Upper lobe of left lung (tissue), 6 donors: ENCODE data around the gene EMC7. TPM values are rescaled to one million over a fixed set of nuclear protein-coding genes. Genes with fewer than 3 reads are reported as not detected.
A peak's percentile ranks its signal among the peaks of the same experiment; 100 is the strongest.

Source experiments
- ATAC-seq, 2 donors: fragments of 200-7000 bp; cut with Tn5 transposase; one replicate each; pipeline ENCODE4 v1.9.1; 2022; ENCODE audit warnings: mild to moderate bottlenecking in 2 of 2, moderate library complexity in 2 of 2; ENCODE audit not compliant: low FRiP score in 2 of 2
- DNase-seq, 2 donors: peaks; one replicate each; pipeline ENCODE4 v3.0.0-alpha.2; 2019 to 2020
- H3K27ac ChIP-seq, 4 donors: fragments of 200-600 bp; sonication (generic); one replicate each; pipeline ENCODE4 v1.5.1; 2016 to 2019
- H3K27me3 ChIP-seq, 4 donors: fragments of 200-600 bp; sonication (generic); one replicate each; pipeline ENCODE4 v1.5.1; 2017 to 2019
- H3K36me3 ChIP-seq, 4 donors: fragments of 200-600 bp; sonication (generic); one replicate each; pipeline ENCODE4 v1.5.1; 2016 to 2019
- H3K4me1 ChIP-seq, 4 donors: fragments of 200-600 bp; sonication (generic); one replicate each; pipeline ENCODE4 v1.5.1; 2018 to 2019
- H3K4me3 ChIP-seq, 4 donors: fragments of 200-600 bp; sonication (generic); one replicate each; pipeline ENCODE4 v1.5.1; 2017 to 2019; ENCODE audit warnings: mild to moderate bottlenecking in 2 of 4, moderate library complexity in 1 of 4
- H3K9me3 ChIP-seq, 4 donors: fragments of 200-600 bp; sonication (generic); one replicate each; pipeline ENCODE4 v1.5.1; 2018 to 2019
- EP300 ChIP-seq, 4 donors: sonication (generic); formaldehyde crosslinking; IDR thresholded peaks; one replicate each; pipeline ENCODE4 v1.5.1; 2017; ENCODE audit warnings: antibody characterized with exemption in 4 of 4, control low read depth in 2 of 4
- POLR2A ChIP-seq, 4 donors: fragments of 450-650 bp; IDR thresholded peaks; one replicate each; pipeline ENCODE4 v1.5.1; 2016 to 2017; ENCODE audit warnings: antibody characterized with exemption in 4 of 4, mild to moderate bottlenecking in 2 of 4
- POLR2AphosphoS5 ChIP-seq, 2 donors: sonication (generic); formaldehyde crosslinking; IDR thresholded peaks; one replicate each; pipeline ENCODE4 v1.5.1; 2017; ENCODE audit warnings: antibody characterized with exemption in 2 of 2
- WGBS, 2 donors: methylation state at CpG; one replicate each; pipeline ENCODE4 v1.1.5; 2017 to 2018; 5-methylcytosine and 5-hydroxymethylcytosine counted together
- total RNA-seq, 6 donors: library from RNA; depleted of rRNA in 4 of 6; stranded (reverse); fragments of >200 nt in 4 of 6; gene quantifications; one replicate each; pipeline versions ENCODE4 v1.1.0 to v1.2.1, GENCODE V29; 2016 to 2021
- TF ChIP-seq, protein P1 (sequence below), 6 experiments: fragments of 450-650 bp in 4 of 6; fragments of 200-600 bp in 2 of 6; sonication (generic) in 2 of 6; IDR thresholded peaks; one replicate each; pipeline ENCODE4 v1.5.1; 2016 to 2019; ENCODE audit warnings: antibody characterized with exemption in 6 of 6
- donor health status: DM: no; HTN: no; CAD: no; lungs with moderate emphysema.
- donor health status: DM: no; HTN: yes; CAD: no; lungs with severe emphysema.

EMC7 gene
- total RNA-seq, 6 donors from 2014 or later: 9.3 to 71.9 (median 46.0) TPM

- 73 to 74% methylated on average over 4 of the region's 4 CpGs for WGBS, 2 donors
- Histone ChIP-seq H3K36me3 (no peaks in the 10 kb centered on the region), H3K27me3 (no peaks in the 10 kb centered on the region), H3K4me1 (no peaks in the 10 kb centered on the region), H3K27ac (no peak overlapping the region), H3K9me3 (no peaks in the 10 kb centered on the region), H3K4me3 (no peak overlapping the region)
- DNase-seq: no peak
- TF ChIP-seq POLR2AphosphoS5 (IDR thresholded peaks at IDR 0.05) (no peak), EP300 (IDR thresholded peaks at IDR 0.05) (no peak), POLR2A (IDR thresholded peaks at IDR 0.05) (no peak)
- TF ChIP-seq, protein P1, sequence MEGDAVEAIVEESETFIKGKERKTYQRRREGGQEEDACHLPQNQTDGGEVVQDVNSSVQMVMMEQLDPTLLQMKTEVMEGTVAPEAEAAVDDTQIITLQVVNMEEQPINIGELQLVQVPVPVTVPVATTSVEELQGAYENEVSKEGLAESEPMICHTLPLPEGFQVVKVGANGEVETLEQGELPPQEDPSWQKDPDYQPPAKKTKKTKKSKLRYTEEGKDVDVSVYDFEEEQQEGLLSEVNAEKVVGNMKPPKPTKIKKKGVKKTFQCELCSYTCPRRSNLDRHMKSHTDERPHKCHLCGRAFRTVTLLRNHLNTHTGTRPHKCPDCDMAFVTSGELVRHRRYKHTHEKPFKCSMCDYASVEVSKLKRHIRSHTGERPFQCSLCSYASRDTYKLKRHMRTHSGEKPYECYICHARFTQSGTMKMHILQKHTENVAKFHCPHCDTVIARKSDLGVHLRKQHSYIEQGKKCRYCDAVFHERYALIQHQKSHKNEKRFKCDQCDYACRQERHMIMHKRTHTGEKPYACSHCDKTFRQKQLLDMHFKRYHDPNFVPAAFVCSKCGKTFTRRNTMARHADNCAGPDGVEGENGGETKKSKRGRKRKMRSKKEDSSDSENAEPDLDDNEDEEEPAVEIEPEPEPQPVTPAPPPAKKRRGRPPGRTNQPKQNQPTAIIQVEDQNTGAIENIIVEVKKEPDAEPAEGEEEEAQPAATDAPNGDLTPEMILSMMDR (IDR thresholded peaks at IDR 0.05): no peak
- ATAC-seq: no peak
These were observed 17.6 kb upstream of the EMC7 start for GRCh38 chr15:34119291-34119690.

GRCh38 chr15:34116620-34117019 is 15.0 kb upstream of the EMC7 start:
- ATAC-seq (no peak), DNase-seq (no peak)
- no peaks in the 10 kb centered on the region for H3K36me3 ChIP-seq
- no peak overlapping the region for H3K27ac ChIP-seq
- H3K4me3 ChIP-seq: no peak overlapping the region
- H3K4me1 ChIP-seq: no peaks in the 10 kb centered on the region
- no peak for TF ChIP-seq EP300 (IDR thresholded peaks at IDR 0.05)
- TF ChIP-seq, protein P1 (IDR thresholded peaks at IDR 0.05): no peak
- TF ChIP-seq POLR2AphosphoS5 (IDR thresholded peaks at IDR 0.05): no peak
- TF ChIP-seq POLR2A (IDR thresholded peaks at IDR 0.05): no peak
- H3K27me3 ChIP-seq: no peaks in the 10 kb centered on the region
- 70 to 89% methylated on average over 2 of the region's 2 CpGs for WGBS, 2 donors
- H3K9me3 ChIP-seq: no peaks in the 10 kb centered on the region

GRCh38 chr15:34114739-34115138 is 13.1 kb upstream of the EMC7 start:
- H3K27ac ChIP-seq: no peak overlapping the region
- H3K4me3 ChIP-seq: no peak overlapping the region
- no peak for TF ChIP-seq POLR2AphosphoS5 (IDR thresholded peaks at IDR 0.05)
- TF ChIP-seq POLR2A (IDR thresholded peaks at IDR 0.05): no peak
- TF ChIP-seq EP300 (IDR thresholded peaks at IDR 0.05): no peak
- TF ChIP-seq, protein P1 (IDR thresholded peaks at IDR 0.05): no peak
- no peaks in the 10 kb centered on the region for H3K36me3 ChIP-seq
- 61 to 92% methylated on average over 3 of the region's 3 CpGs for WGBS, 2 donors
- ATAC-seq (peak in 1 of 2 donors; percentile 46), DNase-seq (no peak)
- no peaks in the 10 kb centered on the region for H3K4me1 ChIP-seq
- H3K27me3 ChIP-seq: no peaks in the 10 kb centered on the region
- no peaks in the 10 kb centered on the region for H3K9me3 ChIP-seq

- H3K4me1 ChIP-seq: no peaks in the 10 kb centered on the region
- 73 to 75% methylated on average over 2 of the region's 2 CpGs for WGBS, 2 donors
- no peaks in the 10 kb centered on the region for H3K36me3 ChIP-seq
These were observed 12.6 kb upstream of the EMC7 start for GRCh38 chr15:34114215-34114614.

GRCh38 chr15:34111488-34111887 is 9.8 kb upstream of the EMC7 start:
- H3K36me3 ChIP-seq: no peaks in the 10 kb centered on the region
- H3K4me1 ChIP-seq: no peaks in the 10 kb centered on the region
- 71 to 77% methylated on average over 6 of the region's 6 CpGs for WGBS, 2 donors
- no peaks in the 10 kb centered on the region for H3K9me3 ChIP-seq
- no peak overlapping the region for H3K27ac ChIP-seq
- DNase-seq (no peak), ATAC-seq (no peak)
- no peak overlapping the region for H3K4me3 ChIP-seq
- TF ChIP-seq EP300 (IDR thresholded peaks at IDR 0.05) (no peak), POLR2AphosphoS5 (IDR thresholded peaks at IDR 0.05) (no peak), POLR2A (IDR thresholded peaks at IDR 0.05) (no peak)
- TF ChIP-seq, protein P1 (IDR thresholded peaks at IDR 0.05): no peak
- no peaks in the 10 kb centered on the region for H3K27me3 ChIP-seq

More at GRCh38 chr15:34114215-34114614, 12.6 kb upstream of the EMC7 start:
- no peak overlapping the region for H3K4me3 ChIP-seq
- DNase-seq (no peak), ATAC-seq (no peak)
- no peak for TF ChIP-seq POLR2A (IDR thresholded peaks at IDR 0.05)
- TF ChIP-seq POLR2AphosphoS5 (IDR thresholded peaks at IDR 0.05): no peak
- TF ChIP-seq, protein P1 (IDR thresholded peaks at IDR 0.05): no peak
- no peak for TF ChIP-seq EP300 (IDR thresholded peaks at IDR 0.05)
- H3K27ac ChIP-seq: no peak overlapping the region
- no peaks in the 10 kb centered on the region for H3K27me3 ChIP-seq
- H3K9me3 ChIP-seq: no peaks in the 10 kb centered on the region
